HG03432 (cell line): Measurements from ENCODE around the gene SDHA.
A peak's percentile ranks its signal among the peaks of the same experiment; 100 is the strongest.

ENCODE experiments used
- ATAC-seq: cut with Tn5 transposase; IDR thresholded peaks from one replicate; pipeline ENCODE4 v1.9.1; 2021; ENCODE audit warnings: mild to moderate bottlenecking, moderate library complexity; ENCODE audit not compliant: unreplicated experiment

Gene SDHA

DNA sequence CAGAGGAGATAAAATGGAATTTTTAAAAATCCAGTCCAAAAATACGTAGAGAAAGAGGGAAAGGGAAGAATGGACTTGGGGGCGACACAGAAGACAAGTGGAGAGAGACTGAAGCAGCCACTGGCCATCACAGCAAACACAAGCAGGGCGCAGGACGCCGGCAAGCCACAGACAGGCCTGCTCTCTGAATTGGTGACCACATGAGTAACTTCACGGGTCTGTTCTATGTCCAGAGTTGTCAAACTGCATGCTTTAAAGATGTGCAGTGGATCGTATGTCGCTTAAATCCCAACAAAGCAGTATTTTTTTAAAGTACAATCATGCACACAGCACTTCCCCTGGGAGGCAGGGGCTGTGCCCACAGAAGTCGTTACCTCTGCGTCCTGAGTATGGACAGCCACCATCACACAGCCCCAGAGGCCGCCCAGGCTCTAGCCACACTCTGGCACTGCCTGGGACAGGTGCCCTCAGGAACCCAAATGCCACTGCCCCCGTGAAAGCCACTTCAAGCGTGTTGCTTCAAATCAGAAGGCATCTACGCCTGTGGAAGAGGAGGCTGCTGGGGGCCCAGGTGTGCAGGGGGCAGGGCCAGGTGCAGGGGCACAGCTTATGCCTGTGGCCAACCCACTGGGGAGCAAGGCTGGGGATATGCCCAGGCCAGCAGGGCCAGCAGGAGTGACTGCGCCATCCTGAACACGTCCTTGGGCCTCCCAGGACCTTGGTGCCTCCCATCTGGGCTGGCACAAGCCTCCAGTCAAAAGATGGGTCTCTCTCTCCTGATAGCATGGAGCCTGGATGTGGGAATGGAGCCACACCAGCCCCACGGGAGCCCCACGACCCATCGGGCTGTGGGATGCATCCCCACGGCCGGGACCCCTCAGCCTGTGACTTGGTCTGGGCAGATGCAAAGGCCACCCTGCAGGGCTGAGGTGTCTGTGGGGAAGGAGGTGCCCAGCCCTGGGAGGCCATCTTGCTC, 32.7 kb upstream of the SDHA start:
- ATAC-seq: no peak

DNA sequence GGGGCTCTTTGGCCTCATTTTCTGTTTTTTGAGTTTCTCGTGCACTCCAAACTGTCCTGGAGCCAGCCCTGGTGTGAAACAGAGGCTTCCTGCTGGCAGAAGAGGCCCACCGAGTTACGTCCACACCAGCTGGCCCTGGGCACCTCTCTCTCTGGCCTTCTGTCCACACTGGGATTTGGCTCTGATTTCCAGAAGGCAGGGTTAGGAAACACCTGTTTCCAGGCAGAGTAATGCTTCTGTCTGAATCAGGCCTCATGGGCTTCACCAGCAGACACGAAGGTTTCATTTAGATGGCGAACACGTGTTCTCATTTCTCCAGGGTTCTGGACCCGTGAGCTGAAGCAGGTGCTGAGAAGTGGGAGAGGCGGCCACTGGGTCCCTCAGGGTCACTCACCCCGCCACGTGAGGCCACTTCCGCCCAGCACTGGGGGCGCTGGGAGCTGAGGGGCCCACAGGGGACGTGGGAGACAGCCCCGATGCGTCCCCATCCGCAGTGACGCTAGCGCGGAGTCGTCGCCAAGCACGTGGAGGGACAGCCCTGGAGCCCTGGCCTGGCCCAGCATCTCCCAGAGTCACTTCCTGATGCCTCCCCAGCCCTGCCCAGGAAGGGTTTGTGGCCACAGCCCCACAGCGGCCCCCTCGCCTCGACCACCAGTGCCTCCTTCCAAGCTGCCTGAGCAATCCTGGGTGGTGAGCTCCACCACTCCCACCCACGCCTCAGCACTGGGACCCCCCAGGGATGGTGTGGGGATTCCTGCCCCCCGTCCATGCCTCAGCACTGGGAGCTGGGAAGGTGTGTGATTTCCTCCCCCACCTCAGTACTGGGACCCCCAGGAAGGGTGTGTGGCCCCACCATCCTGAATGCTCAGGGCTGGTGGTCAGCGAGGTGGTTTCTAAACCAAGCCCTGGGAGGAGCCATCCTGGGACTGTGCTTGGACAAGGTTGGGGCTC, 31.8 kb upstream of the SDHA start:
- ATAC-seq: no peak

- ATAC-seq: no peak
Observed at GRCh38 chr5:187042-187431, 31.1 kb upstream of the SDHA start.

DNA sequence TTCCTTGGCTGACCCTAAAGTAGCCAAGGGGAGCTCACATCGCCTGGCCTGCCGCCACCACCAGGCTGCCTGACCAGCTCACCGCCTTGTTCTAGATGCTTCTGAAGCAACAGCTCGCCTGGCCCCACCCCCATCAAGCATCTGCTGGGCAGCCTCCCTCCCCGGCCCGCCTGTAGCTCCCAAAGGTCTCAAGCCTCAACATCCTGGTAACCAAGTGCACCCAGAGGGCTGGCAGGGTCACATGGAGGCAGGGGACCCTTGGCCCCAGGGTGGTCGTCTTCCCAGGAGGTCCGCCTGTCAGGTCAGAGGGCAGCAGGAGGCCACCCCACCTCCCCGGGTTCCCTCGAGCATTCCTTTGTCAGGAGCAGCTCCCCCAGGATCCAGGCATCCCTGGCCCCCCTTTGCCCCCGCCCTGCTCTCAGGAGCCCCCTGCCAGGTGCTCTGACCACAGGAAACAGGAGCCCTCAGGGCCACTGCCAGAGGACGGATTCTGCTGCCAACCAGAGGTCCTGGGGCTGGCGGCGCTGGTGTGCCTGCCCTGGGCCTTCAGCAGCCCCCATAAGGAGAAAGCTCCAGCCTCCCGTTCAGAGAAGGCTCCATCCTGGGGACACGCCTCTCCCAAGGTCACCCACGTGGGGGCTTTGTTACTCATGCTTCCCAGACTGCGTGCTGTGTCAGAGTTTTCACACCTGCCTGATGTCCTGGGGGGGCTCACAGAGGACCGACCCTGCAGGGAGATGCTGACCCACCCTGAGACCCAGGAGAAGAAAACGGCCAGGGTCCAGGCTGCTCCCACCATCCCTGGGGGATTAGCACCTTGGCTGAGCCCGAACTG, 30.3 kb upstream of the SDHA start:
- no peak for ATAC-seq

GRCh38 chr5:188488-189481, 29.3 kb upstream of the SDHA start:
- peak; percentile 72 for ATAC-seq

- no peak for ATAC-seq
Observed at GRCh38 chr5:189486-189885, 28.6 kb upstream of the SDHA start.

DNA sequence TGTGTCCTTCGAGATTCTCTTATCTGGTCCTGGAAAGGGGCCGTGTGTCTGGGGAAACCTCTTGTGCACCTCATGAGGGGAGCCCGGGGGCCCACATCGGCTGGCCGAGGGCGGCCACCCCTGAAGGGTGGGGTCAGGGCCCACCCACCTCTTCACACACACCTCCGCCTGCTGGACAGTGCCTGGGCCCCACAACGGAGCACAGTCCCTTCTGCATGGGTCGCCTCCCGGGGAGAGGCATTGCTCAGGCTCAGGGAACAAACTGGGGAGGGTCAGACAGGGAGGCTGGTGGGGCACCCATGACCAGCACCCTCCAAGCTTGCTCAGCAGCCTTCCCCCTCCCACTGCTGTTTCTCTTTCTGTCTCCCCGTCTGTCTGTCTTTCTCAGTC, 28.1 kb upstream of the SDHA start:
- no peak for ATAC-seq

GRCh38 chr5:190366-191035, 27.6 kb upstream of the SDHA start:
- no peak for ATAC-seq

- ATAC-seq: peak; percentile 48
Observed at GRCh38 chr5:191036-191948, 26.8 kb upstream of the SDHA start, which contains the start of gene LRRC14B. Gene LRRC14B (plus strand): TSS chr5:191495. CDS start chr5:191539, 44 bp downstream.

DNA sequence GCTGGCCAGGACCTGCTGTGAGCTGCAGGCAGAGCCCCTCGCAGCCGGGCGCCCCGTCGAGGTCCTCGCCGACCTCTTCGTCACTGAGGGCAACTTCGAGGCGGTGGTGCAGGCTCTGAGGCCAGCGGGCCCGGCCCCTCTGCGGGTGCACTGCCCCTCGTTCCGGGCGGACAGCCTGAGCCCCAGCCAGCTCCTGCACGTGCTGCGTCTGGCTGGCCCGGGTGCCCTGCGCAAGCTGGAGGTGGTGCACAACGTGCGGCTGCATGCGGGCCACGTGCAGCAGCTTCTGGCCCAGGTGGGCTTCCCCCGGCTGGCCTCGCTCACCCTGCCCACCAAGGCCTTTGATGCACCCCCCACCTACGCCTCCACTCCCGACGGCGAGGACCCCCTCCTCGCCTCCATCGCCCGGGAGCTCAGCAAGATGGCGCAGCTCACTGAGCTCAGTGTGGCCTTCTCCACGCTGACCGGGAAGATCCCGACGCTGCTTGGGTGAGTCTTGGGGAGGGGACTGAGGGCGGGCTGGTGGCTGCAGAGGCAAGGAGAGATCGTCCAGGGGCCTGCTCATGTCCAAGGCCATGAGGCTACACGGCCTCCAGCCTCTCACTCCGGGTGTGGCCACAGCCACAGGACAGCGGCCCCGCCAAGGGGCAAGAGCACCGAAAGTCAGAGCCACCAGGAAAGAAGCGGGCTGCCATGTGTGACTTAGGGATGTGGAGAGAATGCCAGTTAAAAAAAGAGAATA, 26.0 kb upstream of the SDHA start:
- ATAC-seq: no peak

DNA sequence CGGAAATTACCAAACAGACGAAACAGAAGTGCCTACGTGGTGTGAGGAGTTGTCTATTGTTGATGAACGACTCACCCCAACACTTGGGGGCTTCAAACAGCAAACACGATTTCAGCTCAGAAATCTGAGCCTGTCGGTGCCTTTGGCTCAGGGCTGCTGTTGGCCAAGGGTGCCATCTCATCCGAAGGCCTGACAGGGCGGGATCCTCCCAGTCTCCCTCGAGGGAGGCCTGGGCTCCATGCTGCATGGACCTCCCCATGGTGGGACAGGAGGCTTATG, 25.5 kb upstream of the SDHA start:
- no peak for ATAC-seq

DNA sequence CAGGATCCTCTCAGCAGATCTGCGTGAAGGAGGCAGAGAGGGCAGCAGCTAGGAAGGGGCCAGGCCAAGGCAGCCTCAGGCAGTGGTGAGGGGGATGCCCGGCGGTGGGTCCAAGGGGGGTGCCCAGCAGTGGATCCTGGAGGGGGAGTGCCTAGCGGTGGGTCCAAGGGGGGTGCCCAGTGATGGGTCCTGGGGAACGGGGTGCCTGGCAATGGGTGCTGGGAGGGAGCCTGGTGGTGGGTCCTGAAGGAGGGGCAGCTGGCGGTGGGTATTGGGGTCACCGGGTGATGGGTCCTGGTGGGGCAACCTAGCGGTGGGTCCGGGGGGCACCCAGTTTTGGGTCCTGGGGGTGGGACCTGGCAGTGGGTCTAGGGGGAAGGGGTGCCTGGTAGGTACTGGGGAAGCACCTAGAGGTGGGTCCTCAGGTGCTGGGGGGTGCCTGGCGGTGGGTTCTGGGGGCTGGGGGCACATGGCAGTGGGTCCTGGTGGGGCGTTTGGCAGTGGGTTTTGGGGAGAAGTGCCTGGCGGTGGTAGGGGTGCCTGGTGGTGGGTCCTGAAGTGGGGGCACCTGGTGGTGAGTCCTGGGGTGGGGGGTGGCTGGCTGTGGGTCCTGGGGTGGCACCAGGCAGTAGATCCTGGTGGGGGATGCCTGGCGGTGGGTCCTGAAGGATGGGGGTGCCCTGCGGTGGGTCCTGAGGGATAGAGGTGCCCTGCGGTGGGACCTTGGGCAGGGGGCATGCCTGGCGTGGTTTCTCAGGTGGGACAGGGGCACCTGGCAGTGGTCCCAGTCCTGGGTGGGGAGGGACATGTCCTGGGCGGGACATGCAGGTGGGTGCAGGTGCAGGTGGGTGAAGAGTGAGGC, 24.9 kb upstream of the SDHA start:
- no peak for ATAC-seq

- ATAC-seq: no peak
Observed at GRCh38 chr5:194102-194501, 24.0 kb upstream of the SDHA start.

GRCh38 chr5:194603-195209, 23.4 kb upstream of the SDHA start:
- ATAC-seq: no peak

GRCh38 chr5:195401-196160, 22.5 kb upstream of the SDHA start:
- ATAC-seq: no peak
